Smooth muscle cell (in vitro differentiated cells): ENCODE results near the gene PIP5K1C. TPM values are rescaled to one million over a fixed set of nuclear protein-coding genes. Genes with fewer than 3 reads are reported as not detected.

Source experiments
- DNase-seq: peaks from one replicate; lab custom pipeline; 2025; ENCODE audit not compliant: unreplicated experiment; lab: John Stamatoyannopoulos, UW
- H2AFZ ChIP-seq: fragments of 200-600 bp; sonication (generic); 2 replicates; pipeline ENCODE4 v1.6.0; 2016; ENCODE audit warnings: antibody characterized with exemption, low read depth, mild to moderate bottlenecking
- H3F3A ChIP-seq: fragments of 200-600 bp; sonication (generic); 2 replicates; pipeline ENCODE4 v1.6.0; 2017; ENCODE audit warnings: antibody characterized with exemption, low read depth
- H3K27ac ChIP-seq: fragments of 200-600 bp; sonication (generic); 2 replicates; pipeline ENCODE4 v1.5.1; 2016; ENCODE audit warnings: low read depth, mild to moderate bottlenecking
- H3K27me3 ChIP-seq: fragments of 200-600 bp; sonication (generic); 2 replicates; pipeline ENCODE4 v1.6.1; 2016; ENCODE audit warnings: low read depth, mild to moderate bottlenecking
- H3K36me3 ChIP-seq: fragments of 200-600 bp; sonication (generic); 2 replicates; pipeline ENCODE4 v1.5.1; 2016; ENCODE audit warnings: low read depth
- H3K4me1 ChIP-seq: fragments of 200-600 bp; sonication (generic); 2 replicates; pipeline ENCODE4 v1.5.1; 2016; ENCODE audit warnings: low read depth
- H3K4me2 ChIP-seq: fragments of 200-600 bp; sonication (generic); 2 replicates; pipeline ENCODE4 v1.6.0; 2016; ENCODE audit warnings: mild to moderate bottlenecking
- H3K4me3 ChIP-seq: fragments of 200-600 bp; sonication (generic); 2 replicates; pipeline ENCODE4 v1.5.1; 2016; ENCODE audit warnings: mild to moderate bottlenecking
- H3K79me2 ChIP-seq: fragments of 200-600 bp; sonication (generic); 2 replicates; pipeline ENCODE4 v1.6.0; 2016; ENCODE audit warnings: low read depth, mild to moderate bottlenecking
- H3K9ac ChIP-seq: fragments of 200-600 bp; sonication (generic); 2 replicates; pipeline ENCODE4 v1.6.0; 2016; ENCODE audit warnings: low read depth
- H3K9me3 ChIP-seq: fragments of 200-600 bp; sonication (generic); replicated peaks from 2 replicates; pipeline ENCODE4 v1.5.1; 2016; ENCODE audit warnings: low read depth
- H4K20me1 ChIP-seq: fragments of 200-600 bp; sonication (generic); 2 replicates; pipeline ENCODE4 v1.6.0; 2016; ENCODE audit warnings: low read depth
- CTCF ChIP-seq: fragments of 200-600 bp; sonication (generic); IDR thresholded peaks from 2 replicates; pipeline ENCODE4 v1.5.1; 2017; ENCODE audit warnings: borderline replicate concordance, mild to moderate bottlenecking, antibody characterized with exemption; ENCODE audit not compliant: insufficient read depth, poor library complexity, severe bottlenecking
- WGBS: methylation state at CpG from one replicate; pipeline ENCODE4 v1.1.7; 2016; ENCODE audit warnings: low lambda C conversion rate; 5-methylcytosine and 5-hydroxymethylcytosine counted together
- polyA plus RNA-seq: library from polyadenylated mRNA; unstranded; fragments of >200 nt; fragmentation: Nextera tagmentation; extraction: Ambion mirVana; gene quantifications from 2 replicates; pipeline ENCODE4 v1.2.1, GENCODE V29; 2016
- total RNA-seq: library from RNA; depleted of rRNA; stranded (reverse); fragments of >200 nt; gene quantifications from 2 replicates; pipeline ENCODE4 v1.2.3, GENCODE V29; 2014

The PIP5K1C gene
- total and polyA plus RNA-seq, 2 experiments from 2014 or later: 13.2 to 27.2 TPM

- H3K4me2 ChIP-seq: peak overlapping the region; percentile 75
- H3K9ac ChIP-seq: no peak overlapping the region
- peaks cover 41% of the 10 kb centered on the region for H3K27me3 ChIP-seq
- H3K9me3 ChIP-seq: no peaks in the 10 kb centered on the region
- no peaks in the 10 kb centered on the region for H4K20me1 ChIP-seq
- peaks cover 7% of the 10 kb centered on the region for H3K4me1 ChIP-seq
- no peak overlapping the region for H3K27ac ChIP-seq
- TF ChIP-seq CTCF: no peak
- H3F3A ChIP-seq: no peaks in the 10 kb centered on the region
- no peak for DNase-seq
- no peak overlapping the region for H2AFZ ChIP-seq
- H3K36me3 ChIP-seq: no peaks in the 10 kb centered on the region
- no peaks in the 10 kb centered on the region for H3K79me2 ChIP-seq
- H3K4me3 ChIP-seq: peak overlapping the region; percentile 48
- 1% methylated on average over 18 of the region's 30 CpGs for WGBS
These were observed 22.3 kb upstream of the PIP5K1C start for GRCh38 chr19:3722443-3723109.

DNA sequence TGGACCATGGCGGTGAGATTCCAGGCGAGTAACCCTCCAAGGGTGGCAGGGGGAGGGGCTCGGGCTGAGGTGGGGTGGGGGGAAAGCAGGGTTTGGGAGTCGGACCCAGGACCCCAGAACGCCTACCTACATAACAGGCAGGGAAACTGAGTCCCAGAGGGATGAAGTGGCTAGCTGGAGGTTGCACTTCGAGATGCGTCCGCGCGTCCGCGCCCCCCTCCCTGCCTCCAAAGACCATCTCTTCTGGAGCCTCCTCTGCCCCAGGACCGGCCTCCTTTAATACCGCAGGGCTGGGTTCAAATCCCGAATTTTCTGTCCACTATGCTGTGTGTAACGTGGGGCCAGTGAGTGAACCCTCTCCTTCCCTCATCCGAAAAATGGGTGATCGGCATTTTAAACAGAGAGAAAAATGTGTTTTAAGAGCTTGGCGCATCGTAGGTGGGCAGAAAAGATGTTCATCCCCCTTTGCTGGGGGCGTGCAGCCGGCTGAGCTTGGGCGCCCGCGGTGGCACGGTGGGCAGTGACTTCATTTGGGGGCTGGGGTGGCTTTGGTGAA is 21.7 kb upstream of the PIP5K1C start:
- H3K4me2 ChIP-seq: peak overlapping the region; percentile 75
- H2AFZ ChIP-seq: no peak overlapping the region
- H3K27me3 ChIP-seq: peaks cover 41% of the 10 kb centered on the region
- no peaks in the 10 kb centered on the region for H3K9me3 ChIP-seq
- H3K27ac ChIP-seq: no peak overlapping the region
- no peaks in the 10 kb centered on the region for H3K79me2 ChIP-seq
- peak overlapping the region; percentile 48 for H3K4me3 ChIP-seq
- no peak for TF ChIP-seq CTCF
- no peak for DNase-seq
- H4K20me1 ChIP-seq: no peaks in the 10 kb centered on the region
- no peaks in the 10 kb centered on the region for H3K36me3 ChIP-seq
- WGBS: 6% methylated on average over 22 of the region's 26 CpGs
- H3K4me1 ChIP-seq: peaks cover 7% of the 10 kb centered on the region
- no peaks in the 10 kb centered on the region for H3F3A ChIP-seq
- H3K9ac ChIP-seq: no peak overlapping the region

GRCh38 chr19:3721131-3721886 is 21.0 kb upstream of the PIP5K1C start:
- no peaks in the 10 kb centered on the region for H4K20me1 ChIP-seq
- no peak overlapping the region for H2AFZ ChIP-seq
- H3K79me2 ChIP-seq: no peaks in the 10 kb centered on the region
- peak overlapping the region; percentile 75 for H3K4me2 ChIP-seq
- H3F3A ChIP-seq: no peaks in the 10 kb centered on the region
- H3K4me1 ChIP-seq: peaks cover 7% of the 10 kb centered on the region
- no peaks in the 10 kb centered on the region for H3K36me3 ChIP-seq
- TF ChIP-seq CTCF: no peak
- peak overlapping the region; percentile 48 for H3K4me3 ChIP-seq
- peaks cover 41% of the 10 kb centered on the region for H3K27me3 ChIP-seq
- whole genome bisulfite sequencing: 35% methylated on average over 35 of the region's 46 CpGs
- no peak overlapping the region for H3K27ac ChIP-seq
- no peak overlapping the region for H3K9ac ChIP-seq
- H3K9me3 ChIP-seq: no peaks in the 10 kb centered on the region
- DNase-seq: peak; percentile 8
